ENCODE measurements around the gene HIP1R. TPM values are rescaled to one million over a fixed set of nuclear protein-coding genes. Genes with fewer than 3 reads are reported as not detected.
"Not testable (repeated sequence)": the region's sequence is repeated elsewhere in the genome, so short reads cannot be mapped to it uniquely, and the experiment has no call there.

The HIP1R gene
- total RNA-seq, 1 donor from 2014 or later: 61.1 TPM

GRCh38 chr12:122891661-122892525 lies 56.6 kb downstream of the HIP1R start:
- Mint-ChIP-seq H3K27ac (peak overlapping the region; percentile 91), H3K27me3 (peaks cover 6% of the 10 kb centered on the region)
- no peak for TF ChIP-seq CTCF (IDR thresholded peaks at IDR 0.05; ENCODE audit: unreplicated experiment)

GRCh38 chr12:122892724-122893123 lies 57.5 kb downstream of the HIP1R start:
- H3K9me3 Mint-ChIP-seq (ENCODE audit: low read depth); H3K27me3 Mint-ChIP-seq: not testable (repeated sequence)

More at GRCh38 chr12:122891661-122892525, 56.6 kb downstream of the HIP1R start:
- Mint-ChIP-seq H3K9me3 (ENCODE audit: low read depth) (peaks cover 5% of the 10 kb centered on the region), H3K4me3 (ENCODE audit: low read depth) (peak overlapping the region; percentile 37), H3K36me3 (ENCODE audit: insufficient read depth) (no peaks in the 10 kb centered on the region), H3K4me1 (ENCODE audit: low read depth) (peaks cover 60% of the 10 kb centered on the region)
- DNase-seq (ENCODE audit: low spot score, unreplicated experiment): no peak

GRCh38 chr12:122893208-122894153 lies 58.2 kb downstream of the HIP1R start:
- H3K27ac Mint-ChIP-seq: peak overlapping the region; percentile 80
- no peak for DNase-seq (ENCODE audit: low spot score, unreplicated experiment)
- TF ChIP-seq CTCF (IDR thresholded peaks at IDR 0.05; ENCODE audit: unreplicated experiment): no peak
- H3K27me3 Mint-ChIP-seq: peaks cover 6% of the 10 kb centered on the region
- H3K9me3 Mint-ChIP-seq (ENCODE audit: low read depth): peaks cover 5% of the 10 kb centered on the region
- peak overlapping the region; percentile 94 for H3K4me3 Mint-ChIP-seq (ENCODE audit: low read depth)
- no peaks in the 10 kb centered on the region for H3K36me3 Mint-ChIP-seq (ENCODE audit: insufficient read depth)
- H3K4me1 Mint-ChIP-seq (ENCODE audit: low read depth): peaks cover 50% of the 10 kb centered on the region

More at GRCh38 chr12:122892724-122893123, 57.5 kb downstream of the HIP1R start:
- not testable (repeated sequence) for H3K36me3 Mint-ChIP-seq (ENCODE audit: insufficient read depth); DNase-seq (ENCODE audit: low spot score, unreplicated experiment); H3K27ac Mint-ChIP-seq
- peaks cover 53% of the 10 kb centered on the region for H3K4me1 Mint-ChIP-seq (ENCODE audit: low read depth)
- peak overlapping the region; percentile 37 for H3K4me3 Mint-ChIP-seq (ENCODE audit: low read depth)

- Mint-ChIP-seq H3K4me1 (ENCODE audit: low read depth) (peaks cover 50% of the 10 kb centered on the region), H3K27me3 (peaks cover 6% of the 10 kb centered on the region), H3K4me3 (ENCODE audit: low read depth) (peak overlapping the region; percentile 94), H3K36me3 (ENCODE audit: insufficient read depth) (no peaks in the 10 kb centered on the region), H3K9me3 (ENCODE audit: low read depth) (peaks cover 5% of the 10 kb centered on the region), H3K27ac (peak overlapping the region; percentile 80)
- DNase-seq (ENCODE audit: low spot score, unreplicated experiment): no peak
- TF ChIP-seq CTCF (IDR thresholded peaks at IDR 0.05; ENCODE audit: unreplicated experiment): no peak
These were observed 59.2 kb downstream of the HIP1R start for GRCh38 chr12:122894193-122895121.

- peak overlapping the region; percentile 94 for H3K4me3 Mint-ChIP-seq (ENCODE audit: low read depth)
- peaks cover 5% of the 10 kb centered on the region for H3K9me3 Mint-ChIP-seq (ENCODE audit: low read depth)
- peak overlapping the region; percentile 95 for H3K27ac Mint-ChIP-seq
- H3K36me3 Mint-ChIP-seq (ENCODE audit: insufficient read depth): no peaks in the 10 kb centered on the region
- peaks cover 6% of the 10 kb centered on the region for H3K27me3 Mint-ChIP-seq
- no peak for DNase-seq (ENCODE audit: low spot score, unreplicated experiment)
- TF ChIP-seq CTCF (IDR thresholded peaks at IDR 0.05; ENCODE audit: unreplicated experiment): no peak
- H3K4me1 Mint-ChIP-seq (ENCODE audit: low read depth): peaks cover 48% of the 10 kb centered on the region
These were observed 60.1 kb downstream of the HIP1R start for GRCh38 chr12:122895320-122895703.

All from progenitor cell of endocrine pancreas (in vitro differentiated cells).